Endothelial cell of umbilical vein (primary cell): ENCODE data around the gene SYNPR. TPM values are rescaled to one million over a fixed set of nuclear protein-coding genes. Genes with fewer than 3 reads are reported as not detected.

ENCODE experiments used
- BruUV-seq: library from RNA; stranded (reverse); fragments of 400-500 nt; replicated peaks from 2 replicates; lab custom pipeline; 2021; lab: Mats Ljungman, UMichigan
- CTCF ChIA-PET: fragments of 300-600, 350-600 bp; sonication (Branson Sonifier 250); formaldehyde crosslinking; loops from one replicate; lab custom pipeline; 2021; ENCODE audit warnings: antibody characterized with exemption, inconsistent platforms; lab: Charles Lee
- POLR2A ChIA-PET: fragments of 300-600, 350-600 bp; sonication (Branson Sonifier 250); formaldehyde crosslinking; loops from one replicate; lab custom pipeline; 2021; ENCODE audit warnings: antibody characterized with exemption, inconsistent platforms; lab: Charles Lee
- DNase-seq: peaks from one replicate; pipeline ENCODE4 v3.0.0-alpha.2; 2011; ENCODE audit warnings: low read depth, low spot score
- FAIRE-seq: peaks from 2 replicates; lab custom pipeline; 2011; peaks lifted over from hg19 to GRCh38; lab: Jason Lieb, UNC
- H2AFZ ChIP-seq: 2 replicates; pipeline ENCODE4 v1.6.0; 2012; ENCODE audit warnings: low read depth, low read length, control low read depth, inconsistent platforms
- H3K27ac ChIP-seq: 2 replicates; pipeline ENCODE4 v1.5.1; 2011; ENCODE audit warnings: low read depth, mild to moderate bottlenecking, control low read depth, low read length, moderate library complexity; ENCODE audit not compliant: insufficient read depth
- H3K27me3 ChIP-seq, 2 experiments: 2 replicates each; pipeline versions ENCODE4 v1.6.0 to v1.6.1; 2011; ENCODE audit warnings: low read length in 2 of 2, mixed read lengths in 1 of 2; ENCODE audit not compliant: control insufficient read depth in 2 of 2, insufficient read depth in 2 of 2
- H3K36me3 ChIP-seq, 2 experiments: 2 replicates in 1 of 2; 3 replicates in 1 of 2; pipeline ENCODE4 v1.5.1; 2011; ENCODE audit warnings: low read length in 2 of 2, mild to moderate bottlenecking in 1 of 2, moderate library complexity in 1 of 2; ENCODE audit not compliant: control insufficient read depth in 2 of 2, insufficient read depth in 2 of 2; ENCODE audit errors: extremely low read depth in 1 of 2
- H3K4me1 ChIP-seq: 3 replicates; pipeline ENCODE4 v1.5.1; 2011; ENCODE audit warnings: mild to moderate bottlenecking, low read length; ENCODE audit not compliant: control insufficient read depth, insufficient read depth; ENCODE audit errors: extremely low read depth
- H3K4me2 ChIP-seq: 2 replicates; pipeline ENCODE4 v1.6.1; 2011; ENCODE audit warnings: low read length, control low read depth, mixed read lengths; ENCODE audit not compliant: insufficient read depth
- H3K4me3 ChIP-seq, 3 experiments: fragments of 200-600 bp in 1 of 3; sonication (generic), shearing (Covaris generic) in 1 of 3; replicated peaks in 1 of 3; 2 replicates each; pipeline ENCODE4 v1.5.1; 2011 to 2016; ENCODE audit warnings: control low read depth in 3 of 3, low read length in 3 of 3, mild to moderate bottlenecking in 2 of 3, inconsistent platforms in 1 of 3, low read depth in 1 of 3, moderate library complexity in 1 of 3; ENCODE audit not compliant: insufficient read depth in 1 of 3
- H3K79me2 ChIP-seq: 2 replicates; pipeline ENCODE4 v1.6.0; 2012; ENCODE audit warnings: low read length, inconsistent platforms; ENCODE audit not compliant: control insufficient read depth, insufficient read depth
- H3K9ac ChIP-seq: replicated peaks from 2 replicates; pipeline ENCODE3; 2011; ENCODE audit warnings: low read length, control low read depth; ENCODE audit not compliant: insufficient read depth; ENCODE audit errors: extremely low read depth
- H3K9me1 ChIP-seq: replicated peaks from 3 replicates; pipeline ENCODE4 v1.6.0; 2011; ENCODE audit warnings: mild to moderate bottlenecking, low read length; ENCODE audit not compliant: control insufficient read depth, insufficient read depth; ENCODE audit errors: extremely low read depth
- H3K9me3 ChIP-seq: replicated peaks from 2 replicates; pipeline ENCODE4 v1.5.1; 2012; ENCODE audit warnings: low read length, inconsistent platforms; ENCODE audit not compliant: control insufficient read depth, insufficient read depth
- H4K20me1 ChIP-seq: replicated peaks from 2 replicates; pipeline ENCODE3; 2011; ENCODE audit warnings: mild to moderate bottlenecking, low read length; ENCODE audit not compliant: control insufficient read depth, insufficient read depth; ENCODE audit errors: extremely low read depth
- EZH2 ChIP-seq: IDR thresholded peaks from 2 replicates; pipeline ENCODE4 v1.6.1; 2012; ENCODE audit warnings: borderline replicate concordance, low read depth, mild to moderate bottlenecking, moderate library complexity, low read length, inconsistent platforms; ENCODE audit not compliant: severe bottlenecking
- FOS ChIP-seq: IDR thresholded peaks from 2 replicates; pipeline ENCODE4 v1.6.1; 2011; ENCODE audit warnings: mild to moderate bottlenecking, low read length, moderate library complexity, borderline replicate concordance; ENCODE audit not compliant: insufficient read depth
- GATA2 ChIP-seq: IDR thresholded peaks from 2 replicates; pipeline ENCODE4 v1.7.0; 2011; ENCODE audit warnings: low read depth, mild to moderate bottlenecking, moderate library complexity, mixed read lengths, low read length; ENCODE audit not compliant: insufficient read length, insufficient read depth
- MYC ChIP-seq: IDR thresholded peaks from one replicate; pipeline ENCODE4 v1.6.1; 2011; ENCODE audit warnings: mild to moderate bottlenecking, low read depth, low read length
- POLR2A ChIP-seq: IDR thresholded peaks from 2 replicates; pipeline ENCODE4 v1.6.1; 2012; ENCODE audit warnings: low read depth, mild to moderate bottlenecking, control low read depth, low read length
- POLR2AphosphoS5 ChIP-seq: IDR thresholded peaks from 2 replicates; pipeline ENCODE4 v1.6.1; 2012; ENCODE audit warnings: low read depth, mild to moderate bottlenecking, control low read depth, low read length, moderate library complexity; ENCODE audit not compliant: insufficient read depth
- dilution Hi-C: fragments of 300-500 bp; cut with MboI; formaldehyde crosslinking; loops from one replicate; pipeline ENCODE4 v1.15.0; 2019; ENCODE audit warnings: low sequenced_read_pairs; ENCODE audit not compliant: extremely low pct_ligation_motif_present
- intact Hi-C: fragments of 100-400 bp; cut with micrococcal nuclease; formaldehyde crosslinking; loops from one replicate; pipeline ENCODE4 v1.10.0; 2022
- polyA plus RNA-seq, 4 experiments: library from polyadenylated mRNA; depleted of rRNA in 3 of 4; stranded (reverse) in 3 of 4; unstranded in 1 of 4; fragments of >200 nt; gene quantifications; 2 replicates each; pipeline versions ENCODE4 v1.2.1 to v1.2.3, GENCODE V29; 2011 to 2012; ENCODE audit warnings: missing spikeins in 1 of 4
- total RNA-seq: library from RNA; stranded (reverse); gene quantifications from 2 replicates; pipeline ENCODE4 v1.2.3, GENCODE V29; 2021
- TF ChIP-seq, protein P1 (sequence below): IDR thresholded peaks from 2 replicates; pipeline ENCODE4 v1.6.1; 2011; ENCODE audit not compliant: insufficient read depth, insufficient read length
- TF ChIP-seq, protein P2 (sequence below), 2 donors: IDR thresholded peaks; 1 replicate in 1 of 2; 2 replicates in 1 of 2; pipeline ENCODE4 v1.5.1; 2011; ENCODE audit warnings: low read length in 2 of 2, mild to moderate bottlenecking in 2 of 2, moderate library complexity in 2 of 2, control low read depth in 1 of 2, inconsistent platforms in 1 of 2, low read depth in 1 of 2; ENCODE audit not compliant: insufficient read depth in 1 of 2; ENCODE audit errors: extremely low read depth in 1 of 2

Gene SYNPR
- total and polyA plus RNA-seq, 2 donors (not counting 3 experiments of a cell fraction or from before 2014, with no cell fraction given) = not detected

GRCh38 chr3:63639806-63640205 lies 361.7 kb downstream of the SYNPR start:
- ChIA-PET POLR2A (no interaction called here), CTCF (no interaction called here)
- Histone ChIP-seq H3K27ac (no peak overlapping the region), H3K4me3 (no peak overlapping the region), H3K9me1 (no peaks in the 10 kb centered on the region), H3K4me1 (no peaks in the 10 kb centered on the region), H2AFZ (no peak overlapping the region), H3K79me2 (no peaks in the 10 kb centered on the region), H3K4me2 (no peak overlapping the region), H3K9ac (no peak overlapping the region), H4K20me1 (no peaks in the 10 kb centered on the region), H3K9me3 (no peaks in the 10 kb centered on the region), H3K36me3 (no peaks in the 10 kb centered on the region), H3K27me3 (no peaks in the 10 kb centered on the region)
- FAIRE-seq = no peak
- DNase-seq = no peak
- no TSS peak for BruUV-seq
- dilution Hi-C loops (no loop called here), intact Hi-C loops (no loop called here)
- no peak for TF ChIP-seq POLR2AphosphoS5
- TF ChIP-seq, protein P1, sequence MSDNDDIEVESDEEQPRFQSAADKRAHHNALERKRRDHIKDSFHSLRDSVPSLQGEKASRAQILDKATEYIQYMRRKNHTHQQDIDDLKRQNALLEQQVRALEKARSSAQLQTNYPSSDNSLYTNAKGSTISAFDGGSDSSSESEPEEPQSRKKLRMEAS = no peak
- TF ChIP-seq GATA2 = no peak
- TF ChIP-seq FOS = no peak
- no peak for TF ChIP-seq EZH2
- no peak for TF ChIP-seq MYC
- TF ChIP-seq POLR2A = no peak

GRCh38 chr3:63642488-63642887 lies 364.4 kb downstream of the SYNPR start:
- H3K4me1 ChIP-seq = no peaks in the 10 kb centered on the region
- no peak overlapping the region for H3K9ac ChIP-seq
- no peaks in the 10 kb centered on the region for H4K20me1 ChIP-seq
- CTCF ChIA-PET = no interaction called here
- no peaks in the 10 kb centered on the region for H3K9me3 ChIP-seq
- POLR2A ChIA-PET = no interaction called here
- H3K27me3 ChIP-seq = no peaks in the 10 kb centered on the region
- no peak overlapping the region for H3K4me3 ChIP-seq
- FAIRE-seq (no peak), DNase-seq (no peak)
- H3K4me2 ChIP-seq = no peak overlapping the region
- intact Hi-C loops = no loop called here
- TF ChIP-seq, protein P2, sequence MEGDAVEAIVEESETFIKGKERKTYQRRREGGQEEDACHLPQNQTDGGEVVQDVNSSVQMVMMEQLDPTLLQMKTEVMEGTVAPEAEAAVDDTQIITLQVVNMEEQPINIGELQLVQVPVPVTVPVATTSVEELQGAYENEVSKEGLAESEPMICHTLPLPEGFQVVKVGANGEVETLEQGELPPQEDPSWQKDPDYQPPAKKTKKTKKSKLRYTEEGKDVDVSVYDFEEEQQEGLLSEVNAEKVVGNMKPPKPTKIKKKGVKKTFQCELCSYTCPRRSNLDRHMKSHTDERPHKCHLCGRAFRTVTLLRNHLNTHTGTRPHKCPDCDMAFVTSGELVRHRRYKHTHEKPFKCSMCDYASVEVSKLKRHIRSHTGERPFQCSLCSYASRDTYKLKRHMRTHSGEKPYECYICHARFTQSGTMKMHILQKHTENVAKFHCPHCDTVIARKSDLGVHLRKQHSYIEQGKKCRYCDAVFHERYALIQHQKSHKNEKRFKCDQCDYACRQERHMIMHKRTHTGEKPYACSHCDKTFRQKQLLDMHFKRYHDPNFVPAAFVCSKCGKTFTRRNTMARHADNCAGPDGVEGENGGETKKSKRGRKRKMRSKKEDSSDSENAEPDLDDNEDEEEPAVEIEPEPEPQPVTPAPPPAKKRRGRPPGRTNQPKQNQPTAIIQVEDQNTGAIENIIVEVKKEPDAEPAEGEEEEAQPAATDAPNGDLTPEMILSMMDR (IDR thresholded peaks at IDR 0.05; ENCODE audit: extremely low read depth in 1 of 2, insufficient read depth in 1 of 2, low read depth in 1 of 2, low read length in 2 of 2) = no peak
- no peak for TF ChIP-seq MYC
- no peak for TF ChIP-seq GATA2
- TF ChIP-seq POLR2AphosphoS5 = no peak
- TF ChIP-seq, protein P1 = no peak
- no TSS peak for BruUV-seq
- H3K27ac ChIP-seq = no peak overlapping the region
- dilution Hi-C loops = no loop called here
- no peaks in the 10 kb centered on the region for H3K9me1 ChIP-seq
- no peak overlapping the region for H2AFZ ChIP-seq
- H3K79me2 ChIP-seq = no peaks in the 10 kb centered on the region
- no peaks in the 10 kb centered on the region for H3K36me3 ChIP-seq
